ENCODE results near the gene TSPAN31. TPM values are rescaled to one million over a fixed set of nuclear protein-coding genes. Genes with fewer than 3 reads are reported as not detected.

TSPAN31 gene
- total RNA-seq, 1 donor from 2014 or later: 39.9 TPM

GRCh38 chr12:57761391-57761998 is 16.7 kb downstream of the TSPAN31 start:
- no peak for ATAC-seq
- no peak for TF ChIP-seq CTCF (IDR thresholded peaks at IDR 0.05)
- Histone ChIP-seq H3K9me3 (no peaks in the 10 kb centered on the region), H3K36me3 (peaks cover 14% of the 10 kb centered on the region), H3K27me3 (peaks cover 40% of the 10 kb centered on the region), H3K4me1 (peaks cover 24% of the 10 kb centered on the region), H3K4me3 (no peak overlapping the region), H3K27ac (no peak overlapping the region)
- DNase-seq: no peak
- intact Hi-C loops (cut with DNase I): no loop called here

- no peak overlapping the region for H3K27ac ChIP-seq
- ATAC-seq: no peak
- no peaks in the 10 kb centered on the region for H3K9me3 ChIP-seq
- peaks cover 27% of the 10 kb centered on the region for H3K4me1 ChIP-seq
- peaks cover 14% of the 10 kb centered on the region for H3K36me3 ChIP-seq
- peaks cover 46% of the 10 kb centered on the region for H3K27me3 ChIP-seq
- no peak overlapping the region for H3K4me3 ChIP-seq
- intact Hi-C loops (cut with DNase I): no loop called here
- no peak for TF ChIP-seq CTCF (IDR thresholded peaks at IDR 0.05)
- DNase-seq: no peak
These were observed 17.6 kb downstream of the TSPAN31 start for GRCh38 chr12:57762463-57762862.

- Histone ChIP-seq H3K9me3 (no peaks in the 10 kb centered on the region), H3K27ac (no peak overlapping the region), H3K27me3 (peaks cover 46% of the 10 kb centered on the region), H3K4me1 (peaks cover 27% of the 10 kb centered on the region), H3K36me3 (peaks cover 9% of the 10 kb centered on the region), H3K4me3 (no peak overlapping the region)
- intact Hi-C loops (cut with DNase I): no loop called here
- TF ChIP-seq CTCF (IDR thresholded peaks at IDR 0.05): no peak
- no peak for ATAC-seq
- DNase-seq: no peak
These were observed 19.2 kb downstream of the TSPAN31 start for GRCh38 chr12:57763881-57764661.

- Histone ChIP-seq H3K4me3 (peak overlapping the region; percentile 54), H3K27me3 (peaks cover 46% of the 10 kb centered on the region), H3K36me3 (peaks cover 13% of the 10 kb centered on the region), H3K9me3 (no peaks in the 10 kb centered on the region), H3K27ac (no peak overlapping the region), H3K4me1 (peaks cover 27% of the 10 kb centered on the region)
- DNase-seq: peak; percentile 72
- TF ChIP-seq CTCF (IDR thresholded peaks at IDR 0.05): no peak
- intact Hi-C loops (cut with DNase I): no loop called here
- ATAC-seq: peak; percentile 59
These were observed 19.8 kb downstream of the TSPAN31 start for GRCh38 chr12:57764662-57765002.

- peak overlapping the region; percentile 54 for H3K4me3 ChIP-seq
- H3K9me3 ChIP-seq: no peaks in the 10 kb centered on the region
- intact Hi-C loops (cut with DNase I): no loop called here
- peak; percentile 36 for TF ChIP-seq CTCF (IDR thresholded peaks at IDR 0.05)
- peaks cover 16% of the 10 kb centered on the region for H3K36me3 ChIP-seq
- peak; percentile 79 for DNase-seq
- H3K27ac ChIP-seq: no peak overlapping the region
- H3K4me1 ChIP-seq: peaks cover 27% of the 10 kb centered on the region
- ATAC-seq: peak; percentile 64
- H3K27me3 ChIP-seq: peaks cover 46% of the 10 kb centered on the region
These were observed 20.3 kb downstream of the TSPAN31 start for GRCh38 chr12:57765003-57765697.
